ENCODE measurements around the gene OR4K5. TPM values are rescaled to one million over a fixed set of nuclear protein-coding genes. Genes with fewer than 3 reads are reported as not detected.

Gene OR4K5
- polyA plus RNA-seq, 3 donors = not detected

- no peak for DNase-seq
- Histone ChIP-seq H3K27me3 (ENCODE audit: control insufficient read depth in 2 of 2, insufficient read depth in 2 of 2, low read length in 2 of 2) (no peaks in the 10 kb centered on the region), H3K9ac (ENCODE audit: insufficient read depth, low read length, poor library complexity, severe bottlenecking) (no peak within 1 kb of the TSS), H3K4me2 (replicated peaks; ENCODE audit: extremely low read depth, low read length, poor library complexity, severe bottlenecking) (no peak within 1 kb of the TSS), H3K79me2 (ENCODE audit: insufficient read depth, low read length) (no peaks in the 10 kb centered on the region), H3K4me3 (replicated peaks in 1 of 3; ENCODE audit: low read depth in 2 of 3, low read length in 3 of 3) (no peak within 1 kb of the TSS), H2AFZ (ENCODE audit: insufficient read depth, low read depth, low read length, poor library complexity, severe bottlenecking) (no peak within 1 kb of the TSS), H3K4me1 (ENCODE audit: control insufficient read depth in 1 of 2, insufficient read depth in 2 of 2, low read length in 2 of 2) (no peaks in the 10 kb centered on the region), H3K27ac (ENCODE audit: low read depth in 1 of 2, low read length in 2 of 2) (no peak within 1 kb of the TSS), H4K20me1 (ENCODE audit: insufficient read depth, low read length) (no peaks in the 10 kb centered on the region), H3K9me3 (replicated peaks in 1 of 2; ENCODE audit: control insufficient read depth in 1 of 2, insufficient read depth in 1 of 2, low read length in 2 of 2) (no peaks in the 10 kb centered on the region), H3K36me3 (replicated peaks in 1 of 2; ENCODE audit: control insufficient read depth in 1 of 2, insufficient read depth in 2 of 2, low read length in 2 of 2) (no peaks in the 10 kb centered on the region)
- Mint-ChIP-seq H3K4me3 (no peak within 1 kb of the TSS), H3K27me3 (ENCODE audit: low read depth in 3 of 3) (peaks cover 0 to 8% (median 1%) of the 10 kb centered on the region in 3 donors), H3K4me1 (no peaks in the 10 kb centered on the region), H3K9me3 (no peaks in the 10 kb centered on the region), H3K36me3 (no peaks in the 10 kb centered on the region), H3K27ac (no peak within 1 kb of the TSS)
- no CpG with 5 or more reads among the region's 2 CpGs for WGBS (ENCODE audit: insufficient coverage)
- intact Hi-C loops (cut with micrococcal nuclease) = no loop called here
- TF ChIP-seq CTCF (IDR thresholded peaks at IDR 0.05) = no peak
Measured at GRCh38 chr14:19874842-19875241, 45.6 kb upstream of the OR4K5 start, which contains the start of gene OR4K2. Gene OR4K2 (plus strand): TSS chr14:19875142. CDS start chr14:19876268, 1,126 bp downstream.

GRCh38 chr14:19878029-19878642 lies 42.3 kb upstream of the OR4K5 start:
- no peaks in the 10 kb centered on the region for H4K20me1 ChIP-seq (ENCODE audit: insufficient read depth, low read length)
- no peaks in the 10 kb centered on the region for H3K9me3 ChIP-seq (replicated peaks in 1 of 2; ENCODE audit: control insufficient read depth in 1 of 2, insufficient read depth in 1 of 2, low read length in 2 of 2)
- H3K4me3 ChIP-seq (replicated peaks in 1 of 3; ENCODE audit: low read depth in 2 of 3, low read length in 3 of 3) = no peak overlapping the region
- H3K27ac Mint-ChIP-seq = no peak overlapping the region
- intact Hi-C loops (cut with micrococcal nuclease) = no loop called here
- no peak overlapping the region for H3K4me2 ChIP-seq (replicated peaks; ENCODE audit: extremely low read depth, low read length, poor library complexity, severe bottlenecking)
- no peak overlapping the region for H2AFZ ChIP-seq (ENCODE audit: insufficient read depth, low read depth, low read length, poor library complexity, severe bottlenecking)
- no peaks in the 10 kb centered on the region for H3K36me3 ChIP-seq (replicated peaks in 1 of 2; ENCODE audit: control insufficient read depth in 1 of 2, insufficient read depth in 2 of 2, low read length in 2 of 2)
- H3K4me1 Mint-ChIP-seq = no peaks in the 10 kb centered on the region
- H3K4me1 ChIP-seq (ENCODE audit: control insufficient read depth in 1 of 2, insufficient read depth in 2 of 2, low read length in 2 of 2) = no peaks in the 10 kb centered on the region
- H3K27me3 ChIP-seq (ENCODE audit: control insufficient read depth in 2 of 2, insufficient read depth in 2 of 2, low read length in 2 of 2) = no peaks in the 10 kb centered on the region
- H3K27me3 Mint-ChIP-seq (ENCODE audit: low read depth in 3 of 3) = peaks cover 0 to 5% (median 1%) of the 10 kb centered on the region in 3 donors
- DNase-seq = peak in 1 of 3 donors; percentile 1
- H3K9ac ChIP-seq (ENCODE audit: insufficient read depth, low read length, poor library complexity, severe bottlenecking) = no peak overlapping the region
- H3K9me3 Mint-ChIP-seq = no peaks in the 10 kb centered on the region
- TF ChIP-seq CTCF (IDR thresholded peaks at IDR 0.05) = peak; percentile 90
- H3K79me2 ChIP-seq (ENCODE audit: insufficient read depth, low read length) = no peaks in the 10 kb centered on the region
- H3K27ac ChIP-seq (ENCODE audit: low read depth in 1 of 2, low read length in 2 of 2) = no peak overlapping the region
- no peaks in the 10 kb centered on the region for H3K36me3 Mint-ChIP-seq
- no peak overlapping the region for H3K4me3 Mint-ChIP-seq
